ENCODE results near the gene DMRTB1.

The DMRTB1 gene

DNA sequence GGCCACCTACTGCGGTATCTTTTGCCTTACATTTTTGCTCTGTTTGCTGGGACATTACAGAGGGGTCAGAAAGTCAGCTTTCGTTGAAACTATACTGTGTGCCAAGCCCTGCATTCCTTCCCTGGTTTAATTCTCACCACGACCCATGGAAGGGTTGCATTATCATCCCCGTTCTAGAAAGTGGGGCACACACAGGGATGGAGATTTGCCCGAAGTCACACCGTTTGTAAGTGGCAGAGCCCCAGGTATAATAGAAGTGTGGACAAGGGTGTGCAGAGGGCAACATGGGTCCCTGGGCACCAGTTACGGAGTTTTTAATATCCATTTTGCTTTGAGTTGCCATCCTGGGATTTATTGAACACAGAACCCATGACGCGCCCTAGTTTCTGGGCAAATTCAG is 11.8 kb downstream of the DMRTB1 start:
- H3K9ac ChIP-seq = no peak overlapping the region
- H3K4me2 ChIP-seq (ENCODE audit: low read length) = no peak overlapping the region
- no peak overlapping the region for H3K4me3 ChIP-seq (ENCODE audit: low read depth, low read length)
- no peak for TF ChIP-seq CTCF (IDR thresholded peaks at IDR 0.05)
- H3K4me1 ChIP-seq = no peaks in the 10 kb centered on the region
- H3K79me2 ChIP-seq = no peaks in the 10 kb centered on the region
- H3K27ac ChIP-seq = no peak overlapping the region
- no peak overlapping the region for H2AFZ ChIP-seq
- H3K36me3 ChIP-seq (ENCODE audit: control insufficient read depth, insufficient read depth, low read length) = no peaks in the 10 kb centered on the region
- H3K27me3 ChIP-seq (ENCODE audit: control insufficient read depth, insufficient read depth, low read length) = no peaks in the 10 kb centered on the region
- no peaks in the 10 kb centered on the region for H3K9me3 ChIP-seq (ENCODE audit: control insufficient read depth, low read length)

DNA sequence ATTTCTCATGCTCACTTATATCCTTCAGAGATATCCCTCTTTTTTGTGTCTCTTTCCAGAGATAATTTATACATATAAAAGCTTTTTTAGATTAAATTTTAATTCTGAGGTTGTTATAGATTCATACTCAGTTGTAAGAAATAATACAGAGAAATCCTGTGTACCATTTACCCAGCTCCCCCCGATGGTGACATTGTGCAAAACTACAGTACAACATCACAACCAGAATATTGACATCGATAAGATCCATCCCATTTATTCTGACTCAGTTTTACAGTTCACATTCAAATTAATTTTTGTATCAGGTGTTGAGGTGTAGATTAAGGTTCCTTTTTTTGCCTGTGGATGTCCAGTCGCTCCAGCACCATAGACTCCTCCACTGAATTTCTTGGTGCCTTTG is 14.3 kb downstream of the DMRTB1 start:
- Histone ChIP-seq H3K9me3 (ENCODE audit: control insufficient read depth, low read length) (no peaks in the 10 kb centered on the region), H3K4me2 (ENCODE audit: low read length) (no peak overlapping the region), H3K27me3 (ENCODE audit: control insufficient read depth, insufficient read depth, low read length) (no peaks in the 10 kb centered on the region), H3K79me2 (no peaks in the 10 kb centered on the region), H3K36me3 (ENCODE audit: control insufficient read depth, insufficient read depth, low read length) (no peaks in the 10 kb centered on the region), H2AFZ (no peak overlapping the region), H3K9ac (no peak overlapping the region), H3K4me1 (no peaks in the 10 kb centered on the region), H3K4me3 (ENCODE audit: low read depth, low read length) (no peak overlapping the region), H3K27ac (no peak overlapping the region)
- TF ChIP-seq CTCF (IDR thresholded peaks at IDR 0.05) = no peak

- Histone ChIP-seq H3K79me2 (no peaks in the 10 kb centered on the region), H3K4me1 (no peaks in the 10 kb centered on the region), H3K9me3 (ENCODE audit: control insufficient read depth, low read length) (no peaks in the 10 kb centered on the region), H3K27me3 (ENCODE audit: control insufficient read depth, insufficient read depth, low read length) (no peaks in the 10 kb centered on the region), H2AFZ (no peak overlapping the region), H3K27ac (no peak overlapping the region), H3K36me3 (ENCODE audit: control insufficient read depth, insufficient read depth, low read length) (no peaks in the 10 kb centered on the region), H3K4me2 (ENCODE audit: low read length) (no peak overlapping the region), H3K4me3 (ENCODE audit: low read depth, low read length) (no peak overlapping the region), H3K9ac (no peak overlapping the region)
- TF ChIP-seq CTCF (IDR thresholded peaks at IDR 0.05) = no peak
These were observed 16.5 kb downstream of the DMRTB1 start for GRCh38 chr1:53475664-53476063.

GRCh38 chr1:53476579-53476978 is 17.4 kb downstream of the DMRTB1 start:
- Histone ChIP-seq H3K27ac (no peak overlapping the region), H2AFZ (no peak overlapping the region), H3K27me3 (ENCODE audit: control insufficient read depth, insufficient read depth, low read length) (no peaks in the 10 kb centered on the region)

More at GRCh38 chr1:53476579-53476978, 17.4 kb downstream of the DMRTB1 start:
- Histone ChIP-seq H3K4me2 (ENCODE audit: low read length) (no peak overlapping the region), H3K79me2 (no peaks in the 10 kb centered on the region), H3K36me3 (ENCODE audit: control insufficient read depth, insufficient read depth, low read length) (no peaks in the 10 kb centered on the region), H3K9ac (no peak overlapping the region), H3K4me1 (no peaks in the 10 kb centered on the region), H3K9me3 (ENCODE audit: control insufficient read depth, low read length) (no peaks in the 10 kb centered on the region), H3K4me3 (ENCODE audit: low read depth, low read length) (no peak overlapping the region)
- TF ChIP-seq CTCF (IDR thresholded peaks at IDR 0.05) = no peak

Measured in parathyroid adenoma (tissue), 2 donors.